Activated CD4-positive, alpha-beta T cell treated with anti-CD3 and anti-CD28 coated beads, Interleukin-2, amount 50 U/mL, for 24 hours (primary cell): ENCODE data around the gene TNFRSF18.
"Not testable (repeated sequence)": the region's sequence is repeated elsewhere in the genome, so short reads cannot be mapped to it uniquely, and the experiment has no call there.

Source experiments
- DNase-seq, 2 donors: peaks; one replicate each; pipeline ENCODE4 v3.0.0-alpha.2; 2020; ENCODE audit warnings: low read depth in 1 of 2, low spot score in 1 of 2

Gene TNFRSF18

GRCh38 chr1:1179346-1179982, 26.9 kb downstream of the TNFRSF18 start:
- no peak for DNase-seq

- no peak for DNase-seq
Observed at GRCh38 chr1:1178794-1179331, 27.5 kb downstream of the TNFRSF18 start.

GRCh38 chr1:1177452-1178206, 28.8 kb downstream of the TNFRSF18 start:
- DNase-seq: no peak

GRCh38 chr1:1176931-1177330, 29.5 kb downstream of the TNFRSF18 start:
- DNase-seq: no peak

GRCh38 chr1:1176063-1176761, 30.2 kb downstream of the TNFRSF18 start:
- DNase-seq: not testable (repeated sequence)

- DNase-seq: no peak
Observed at GRCh38 chr1:1175221-1176062, 30.9 kb downstream of the TNFRSF18 start.

GRCh38 chr1:1173793-1174415, 32.5 kb downstream of the TNFRSF18 start, which contains the start of gene TTLL10:
Gene TTLL10, plus strand, starts transcription at chr1:1173880. Its CDS starts 5,336 bp downstream, at chr1:1179216.
- DNase-seq: no peak

- DNase-seq: no peak
Observed at GRCh38 chr1:1173061-1173792, 33.2 kb downstream of the TNFRSF18 start.

GRCh38 chr1:1171546-1172340, 34.6 kb downstream of the TNFRSF18 start:
- DNase-seq: no peak

GRCh38 chr1:1171161-1171545, 35.2 kb downstream of the TNFRSF18 start:
- no peak for DNase-seq

GRCh38 chr1:1170215-1171091, 35.9 kb downstream of the TNFRSF18 start:
- no peak for DNase-seq

- DNase-seq: no peak
Observed at GRCh38 chr1:1169429-1170214, 36.8 kb downstream of the TNFRSF18 start.

GRCh38 chr1:1168451-1169411, 37.7 kb downstream of the TNFRSF18 start:
- DNase-seq: no peak

- no peak for DNase-seq
Observed at GRCh38 chr1:1167841-1168450, 38.4 kb downstream of the TNFRSF18 start.

- no peak for DNase-seq
Observed at GRCh38 chr1:1167398-1167821, 39.0 kb downstream of the TNFRSF18 start.
